ENCODE results near the gene PXMP2.

PXMP2 gene

DNA sequence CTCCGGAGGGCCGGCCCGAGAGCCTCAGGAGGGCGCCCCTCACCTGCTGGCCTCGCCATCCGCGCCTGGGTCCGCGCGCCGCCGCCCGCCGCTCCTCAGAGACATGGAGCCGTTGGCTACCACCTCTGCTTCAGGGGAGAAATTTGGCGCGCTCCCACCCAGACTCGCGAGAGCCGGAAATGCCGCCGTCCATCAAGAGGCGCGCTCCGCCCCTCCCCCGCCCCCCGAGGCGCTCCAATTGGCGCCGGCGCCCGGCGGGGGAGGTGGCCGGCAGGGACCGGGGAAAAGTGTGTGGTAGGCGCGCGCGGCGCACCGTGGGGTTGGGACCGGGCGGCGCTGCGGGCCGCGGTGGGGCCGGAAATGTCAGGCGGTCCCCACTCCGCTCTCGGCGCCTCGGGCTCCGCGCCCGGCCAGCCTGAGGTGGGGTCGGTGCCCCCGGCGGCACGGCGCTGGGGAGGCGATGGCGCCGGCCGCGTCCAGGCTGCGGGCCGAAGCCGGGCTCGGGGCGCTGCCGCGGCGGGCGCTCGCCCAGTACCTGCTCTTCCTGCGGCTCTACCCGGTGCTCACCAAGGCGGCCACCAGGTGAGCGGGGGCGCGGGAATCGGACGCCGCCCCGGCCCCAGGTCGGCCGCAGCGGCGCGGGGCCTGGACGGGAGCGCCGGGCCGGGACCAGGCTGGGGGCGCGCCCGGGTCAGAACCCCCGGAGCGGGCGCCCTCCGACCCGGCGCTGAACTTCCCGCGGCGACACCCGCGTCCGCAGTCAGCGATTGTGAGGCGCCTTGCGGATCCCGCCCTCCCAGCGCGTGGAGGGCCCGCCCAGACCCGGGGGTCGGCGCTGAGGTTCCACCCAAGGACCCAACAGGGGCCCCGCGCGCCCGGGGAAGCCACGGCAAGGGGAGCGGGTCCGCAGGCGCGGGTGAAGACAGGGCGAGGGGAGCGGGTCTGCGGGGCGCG is at the start of gene PXMP2, which contains the start of gene POLE:
PXMP2 (plus strand) TSS at position 377 of the 954 bp plus-strand sequence; CDS start at position 461, 84 bp downstream.
POLE (minus strand) TSS at position 132 of the 954 bp plus-strand sequence; CDS start at position 105, 27 bp downstream.
- no peak for TF ChIP-seq ZFX (IDR thresholded peaks at IDR 0.05; ENCODE audit: borderline replicate concordance)
- TF ChIP-seq, protein P1, sequence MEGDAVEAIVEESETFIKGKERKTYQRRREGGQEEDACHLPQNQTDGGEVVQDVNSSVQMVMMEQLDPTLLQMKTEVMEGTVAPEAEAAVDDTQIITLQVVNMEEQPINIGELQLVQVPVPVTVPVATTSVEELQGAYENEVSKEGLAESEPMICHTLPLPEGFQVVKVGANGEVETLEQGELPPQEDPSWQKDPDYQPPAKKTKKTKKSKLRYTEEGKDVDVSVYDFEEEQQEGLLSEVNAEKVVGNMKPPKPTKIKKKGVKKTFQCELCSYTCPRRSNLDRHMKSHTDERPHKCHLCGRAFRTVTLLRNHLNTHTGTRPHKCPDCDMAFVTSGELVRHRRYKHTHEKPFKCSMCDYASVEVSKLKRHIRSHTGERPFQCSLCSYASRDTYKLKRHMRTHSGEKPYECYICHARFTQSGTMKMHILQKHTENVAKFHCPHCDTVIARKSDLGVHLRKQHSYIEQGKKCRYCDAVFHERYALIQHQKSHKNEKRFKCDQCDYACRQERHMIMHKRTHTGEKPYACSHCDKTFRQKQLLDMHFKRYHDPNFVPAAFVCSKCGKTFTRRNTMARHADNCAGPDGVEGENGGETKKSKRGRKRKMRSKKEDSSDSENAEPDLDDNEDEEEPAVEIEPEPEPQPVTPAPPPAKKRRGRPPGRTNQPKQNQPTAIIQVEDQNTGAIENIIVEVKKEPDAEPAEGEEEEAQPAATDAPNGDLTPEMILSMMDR (IDR thresholded peaks at IDR 0.05), result no peak
- H3K27ac ChIP-seq, result peak within 1 kb of the TSS; percentile 94

DNA sequence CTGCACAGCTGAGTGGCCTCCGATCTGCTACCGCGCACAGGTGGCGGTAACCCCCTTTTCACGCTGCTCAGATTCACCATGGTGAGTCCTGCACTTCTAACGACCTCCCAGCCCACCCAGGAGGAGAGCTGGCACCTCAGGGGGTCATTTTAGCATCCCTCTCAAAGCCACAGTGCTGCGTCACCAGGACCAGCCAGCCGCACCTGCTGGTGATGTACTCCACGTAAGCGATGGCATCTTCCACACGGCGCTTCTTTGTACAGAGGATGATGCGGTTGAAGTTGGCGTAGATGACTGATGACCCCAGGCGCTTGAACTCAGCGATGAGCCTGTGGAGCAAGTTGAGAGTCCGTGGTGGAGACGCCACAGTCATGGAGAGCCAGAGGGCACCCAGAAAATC is 49.6 kb upstream of the PXMP2 start:
- TF ChIP-seq, protein P1 (IDR thresholded peaks at IDR 0.05), result no peak
- no peak for TF ChIP-seq ZFX (IDR thresholded peaks at IDR 0.05; ENCODE audit: borderline replicate concordance)
- no peak overlapping the region for H3K27ac ChIP-seq

DNA sequence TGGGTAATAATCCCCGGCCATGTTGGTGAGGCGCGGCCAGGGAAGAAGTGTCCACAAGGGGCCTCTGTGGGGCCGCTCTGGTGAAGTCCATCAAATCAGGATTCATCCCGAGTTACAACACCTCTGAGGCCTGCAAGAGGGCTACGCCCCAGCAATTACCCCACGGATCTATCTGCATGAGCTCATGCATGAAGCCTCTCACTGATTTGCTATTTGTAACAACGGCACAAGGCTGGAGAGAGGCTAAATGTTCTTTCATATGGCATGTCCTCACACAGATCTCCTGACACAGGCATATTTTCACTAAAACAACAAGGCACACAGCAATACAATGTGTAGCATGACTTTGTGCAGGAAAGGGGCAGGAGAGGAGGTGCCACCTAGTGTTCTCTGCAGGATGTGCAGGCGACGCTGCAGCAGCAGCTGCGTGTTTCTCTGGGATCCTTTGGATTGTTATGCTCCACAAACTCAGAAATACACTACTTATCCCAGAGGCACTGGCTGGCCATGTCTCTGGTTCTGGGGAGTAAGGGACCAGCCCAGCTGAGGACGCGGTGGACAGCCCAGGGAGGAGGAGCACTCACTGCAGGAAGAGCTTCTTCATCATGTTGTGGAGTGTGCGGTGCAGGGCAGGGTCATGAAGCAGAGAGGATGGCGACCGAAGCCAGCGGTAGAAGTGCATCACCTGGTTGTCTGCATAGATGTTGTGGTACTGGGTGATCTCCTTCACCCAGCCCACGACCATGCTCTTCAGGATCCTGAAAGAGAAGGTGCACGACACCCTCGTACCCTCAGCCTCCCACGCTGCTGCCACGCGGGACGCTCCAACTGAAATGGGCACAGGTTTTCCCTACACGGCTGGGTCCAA is 48.6 kb upstream of the PXMP2 start:
- TF ChIP-seq, protein P1 (IDR thresholded peaks at IDR 0.05), result peak; percentile 95
- no peak for TF ChIP-seq ZFX (IDR thresholded peaks at IDR 0.05; ENCODE audit: borderline replicate concordance)
- no peak overlapping the region for H3K27ac ChIP-seq

DNA sequence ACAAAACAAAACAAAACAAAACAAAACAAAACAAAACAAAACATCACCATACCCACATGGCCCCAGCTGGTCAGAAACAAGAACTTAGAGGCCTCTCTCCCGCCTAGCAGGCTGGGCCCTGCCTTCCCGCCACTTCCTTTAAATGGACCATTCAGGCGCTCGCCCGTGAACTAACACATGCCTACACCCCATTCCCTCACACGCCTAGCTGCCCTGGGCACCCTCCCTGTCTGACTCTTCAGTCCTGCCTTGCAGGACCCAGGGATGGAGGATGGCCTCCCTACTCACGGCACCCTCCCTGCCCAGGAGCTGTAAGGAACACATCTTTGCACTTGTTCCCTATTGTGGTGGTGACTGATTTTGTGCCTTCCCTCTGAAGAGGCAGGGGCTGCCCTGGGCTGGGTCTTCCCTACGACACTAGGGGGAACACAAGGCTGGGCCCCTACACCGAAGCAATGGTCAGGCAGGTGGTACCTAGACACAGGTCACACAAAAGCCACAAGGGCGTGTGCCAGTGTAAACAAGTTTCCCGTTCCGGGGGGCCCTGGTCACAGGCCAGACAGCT is 47.3 kb upstream of the PXMP2 start:
- no peak for TF ChIP-seq ZFX (IDR thresholded peaks at IDR 0.05; ENCODE audit: borderline replicate concordance)
- no peak overlapping the region for H3K27ac ChIP-seq

DNA sequence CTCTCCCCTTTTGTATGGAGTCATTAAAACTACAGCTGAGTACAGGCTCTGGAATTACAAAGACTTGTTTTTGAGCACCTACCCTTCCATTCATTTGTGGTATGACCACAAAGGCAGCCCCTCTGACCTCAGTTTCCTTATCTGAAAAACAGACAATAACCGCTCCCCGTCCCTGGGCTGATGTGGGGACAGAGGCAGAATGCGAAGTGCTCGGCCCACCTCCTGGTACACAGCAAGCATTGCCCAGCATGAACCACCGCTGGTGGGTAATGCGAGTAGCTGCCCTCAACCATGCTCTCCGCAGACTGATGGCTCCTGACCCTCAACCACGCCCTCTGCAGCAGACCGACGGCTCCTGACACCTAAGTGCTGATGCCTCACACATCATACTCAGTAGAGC is 46.5 kb upstream of the PXMP2 start:
- TF ChIP-seq, protein P1 (IDR thresholded peaks at IDR 0.05), result no peak
- no peak for TF ChIP-seq ZFX (IDR thresholded peaks at IDR 0.05; ENCODE audit: borderline replicate concordance)
- H3K27ac ChIP-seq, result no peak overlapping the region

DNA sequence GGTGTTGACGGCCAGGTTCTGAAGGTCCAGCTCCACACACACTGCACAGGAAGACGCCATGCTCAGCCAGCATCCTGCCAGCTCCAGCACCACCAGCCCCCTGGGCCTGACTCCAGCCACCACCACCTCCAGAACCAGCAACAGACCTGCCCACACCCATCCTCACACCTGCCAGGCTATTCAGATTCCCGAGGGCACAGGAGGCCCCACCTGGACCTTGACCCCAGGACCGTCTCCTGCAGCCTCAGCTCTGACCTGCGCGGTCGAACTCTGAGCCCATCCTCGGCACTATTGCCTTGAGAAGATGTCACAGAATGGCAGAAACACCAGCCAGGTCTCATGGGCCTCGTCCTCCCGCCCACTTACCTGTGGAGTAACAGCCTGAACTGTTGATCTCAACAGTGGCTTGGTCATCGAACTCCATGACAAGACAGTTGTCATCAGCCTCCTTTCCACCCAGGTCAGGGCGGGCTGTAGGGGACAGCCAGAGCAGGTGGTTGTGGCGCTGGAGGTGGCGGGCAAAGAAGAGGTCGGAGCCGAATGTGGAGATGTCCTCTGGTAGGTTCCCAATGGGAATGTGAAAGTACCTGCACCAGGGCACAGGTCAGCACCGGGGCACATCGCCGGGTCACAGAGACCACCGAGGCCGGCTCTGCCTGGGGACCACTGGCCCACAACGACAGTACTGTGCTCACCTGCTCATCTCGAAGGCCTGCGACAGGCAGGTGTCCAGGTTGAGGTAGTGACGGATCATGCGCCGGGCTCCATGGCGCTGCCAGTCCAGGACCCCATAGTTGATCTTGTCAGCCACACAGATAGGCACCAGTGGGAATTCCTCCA is 45.4 kb upstream of the PXMP2 start:
- H3K27ac ChIP-seq, result no peak overlapping the region
- no peak for TF ChIP-seq ZFX (IDR thresholded peaks at IDR 0.05; ENCODE audit: borderline replicate concordance)
- TF ChIP-seq, protein P1 (IDR thresholded peaks at IDR 0.05), result no peak
